DND-41 (cell line): ENCODE measurements around the gene HSD17B11.

Experiments
- CTCF ChIP-seq: IDR thresholded peaks from 2 replicates; pipeline ENCODE4 v1.5.1; 2012; ENCODE audit warnings: borderline replicate concordance, low read length, moderate library complexity, mild to moderate bottlenecking; ENCODE audit not compliant: poor library complexity, severe bottlenecking; ENCODE audit errors: extremely low read depth
- EZH2 ChIP-seq: IDR thresholded peaks from 3 replicates; pipeline ENCODE4 v1.6.1; 2012; ENCODE audit warnings: borderline replicate concordance, low read depth, mild to moderate bottlenecking, moderate library complexity, low read length, inconsistent platforms; ENCODE audit not compliant: severe bottlenecking

GRCh38 chr4:87330761-87331160 lies 60.2 kb downstream of the HSD17B11 start:
- TF ChIP-seq CTCF = no peak
- no peak for TF ChIP-seq EZH2
